ENCODE data around the gene ZRANB1. TPM values are rescaled to one million over a fixed set of nuclear protein-coding genes. Genes with fewer than 3 reads are reported as not detected.

The ZRANB1 gene
- total and polyA plus RNA-seq, 2 donors (not counting 1 experiment from before 2014, with no cell fraction given), result 26.5 to 39.3 TPM

DNA sequence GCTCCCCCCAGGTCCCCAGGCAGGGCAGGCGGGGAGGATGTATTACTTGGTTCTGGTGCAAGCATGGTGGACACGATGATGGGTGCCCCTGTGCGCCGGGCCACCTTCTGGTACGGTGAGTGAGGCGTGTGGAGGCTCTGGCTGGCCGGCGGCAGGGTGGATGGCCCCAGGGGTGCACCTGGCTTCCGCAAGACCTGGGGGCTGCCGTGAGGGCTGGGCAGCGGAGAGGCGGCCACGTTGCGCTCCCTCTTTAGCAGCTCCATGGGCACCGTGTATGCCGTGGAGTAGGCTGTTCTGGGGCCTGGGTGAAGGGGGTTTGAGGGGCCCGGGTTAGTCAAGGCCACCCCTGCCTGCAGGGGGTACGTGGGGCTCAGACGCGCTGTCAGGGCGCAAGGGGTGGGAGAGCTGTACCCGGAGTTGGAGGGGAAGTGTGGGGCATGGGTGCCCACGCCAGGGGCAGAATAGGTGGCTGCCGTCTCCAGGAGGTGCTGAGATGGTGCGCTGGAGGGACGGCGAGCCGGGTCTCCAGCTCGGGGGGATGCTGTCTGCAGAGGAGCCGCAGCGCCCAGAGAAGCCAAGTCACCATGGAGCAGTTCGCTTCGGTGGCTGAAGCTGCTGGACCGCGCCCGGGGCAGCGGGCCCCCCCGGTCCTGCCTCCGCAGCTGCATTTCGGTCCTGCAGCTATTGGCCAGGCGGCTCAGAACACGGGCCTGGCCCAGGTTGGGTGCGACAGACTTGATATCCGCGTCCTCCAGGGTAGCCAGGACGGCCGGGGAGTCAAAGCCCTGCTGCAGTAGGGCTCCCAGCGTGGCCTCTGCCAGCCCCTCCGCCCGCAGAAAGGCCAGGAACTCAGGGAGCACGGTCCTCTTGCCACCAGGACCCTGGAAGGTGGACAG is 84.4 kb downstream of the ZRANB1 start:
- Histone ChIP-seq H3K36me3 (ENCODE audit: control insufficient read depth, insufficient read depth, low read length) (peaks cover 4% of the 10 kb centered on the region), H3K9ac (ENCODE audit: insufficient read depth, low read length) (no peak overlapping the region), H3K4me1 (ENCODE audit: control insufficient read depth, extremely low read depth, insufficient read depth, low read length) (peaks cover 18% of the 10 kb centered on the region), H3K27me3 (ENCODE audit: control insufficient read depth, insufficient read depth, low read length) (no peaks in the 10 kb centered on the region), H3K9me3 (ENCODE audit: control insufficient read depth, insufficient read depth, low read depth, low read length) (no peaks in the 10 kb centered on the region), H3K4me3 (replicated peaks in 1 of 4; ENCODE audit: control extremely low read depth in 1 of 4, insufficient read depth in 1 of 4, low read depth in 3 of 4, low read length in 4 of 4) (no peak overlapping the region), H2AFZ (ENCODE audit: low read length) (no peak overlapping the region), H3K27ac (ENCODE audit: insufficient read depth, low read length) (no peak overlapping the region), H3K4me2 (ENCODE audit: extremely low read depth, insufficient read depth, low read length) (no peak overlapping the region), H4K20me1 (ENCODE audit: control insufficient read depth, extremely low read depth, insufficient read depth, low read length) (peaks cover 2% of the 10 kb centered on the region), H3K79me2 (ENCODE audit: control insufficient read depth, insufficient read depth, low read length) (peaks cover 49% of the 10 kb centered on the region)
- DNase-seq (ENCODE audit: low read depth in 2 of 2), result no peak
- TF ChIP-seq EZH2 (IDR thresholded peaks at IDR 0.05; ENCODE audit: low read length, missing control alignments), result no peak
- TF ChIP-seq, protein P1, sequence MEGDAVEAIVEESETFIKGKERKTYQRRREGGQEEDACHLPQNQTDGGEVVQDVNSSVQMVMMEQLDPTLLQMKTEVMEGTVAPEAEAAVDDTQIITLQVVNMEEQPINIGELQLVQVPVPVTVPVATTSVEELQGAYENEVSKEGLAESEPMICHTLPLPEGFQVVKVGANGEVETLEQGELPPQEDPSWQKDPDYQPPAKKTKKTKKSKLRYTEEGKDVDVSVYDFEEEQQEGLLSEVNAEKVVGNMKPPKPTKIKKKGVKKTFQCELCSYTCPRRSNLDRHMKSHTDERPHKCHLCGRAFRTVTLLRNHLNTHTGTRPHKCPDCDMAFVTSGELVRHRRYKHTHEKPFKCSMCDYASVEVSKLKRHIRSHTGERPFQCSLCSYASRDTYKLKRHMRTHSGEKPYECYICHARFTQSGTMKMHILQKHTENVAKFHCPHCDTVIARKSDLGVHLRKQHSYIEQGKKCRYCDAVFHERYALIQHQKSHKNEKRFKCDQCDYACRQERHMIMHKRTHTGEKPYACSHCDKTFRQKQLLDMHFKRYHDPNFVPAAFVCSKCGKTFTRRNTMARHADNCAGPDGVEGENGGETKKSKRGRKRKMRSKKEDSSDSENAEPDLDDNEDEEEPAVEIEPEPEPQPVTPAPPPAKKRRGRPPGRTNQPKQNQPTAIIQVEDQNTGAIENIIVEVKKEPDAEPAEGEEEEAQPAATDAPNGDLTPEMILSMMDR (conservative IDR thresholded peaks at IDR 0.05 in 1 of 2, IDR thresholded peaks at IDR 0.05 in 1 of 2; ENCODE audit: low read depth in 1 of 2, low read length in 2 of 2), result no peak

DNA sequence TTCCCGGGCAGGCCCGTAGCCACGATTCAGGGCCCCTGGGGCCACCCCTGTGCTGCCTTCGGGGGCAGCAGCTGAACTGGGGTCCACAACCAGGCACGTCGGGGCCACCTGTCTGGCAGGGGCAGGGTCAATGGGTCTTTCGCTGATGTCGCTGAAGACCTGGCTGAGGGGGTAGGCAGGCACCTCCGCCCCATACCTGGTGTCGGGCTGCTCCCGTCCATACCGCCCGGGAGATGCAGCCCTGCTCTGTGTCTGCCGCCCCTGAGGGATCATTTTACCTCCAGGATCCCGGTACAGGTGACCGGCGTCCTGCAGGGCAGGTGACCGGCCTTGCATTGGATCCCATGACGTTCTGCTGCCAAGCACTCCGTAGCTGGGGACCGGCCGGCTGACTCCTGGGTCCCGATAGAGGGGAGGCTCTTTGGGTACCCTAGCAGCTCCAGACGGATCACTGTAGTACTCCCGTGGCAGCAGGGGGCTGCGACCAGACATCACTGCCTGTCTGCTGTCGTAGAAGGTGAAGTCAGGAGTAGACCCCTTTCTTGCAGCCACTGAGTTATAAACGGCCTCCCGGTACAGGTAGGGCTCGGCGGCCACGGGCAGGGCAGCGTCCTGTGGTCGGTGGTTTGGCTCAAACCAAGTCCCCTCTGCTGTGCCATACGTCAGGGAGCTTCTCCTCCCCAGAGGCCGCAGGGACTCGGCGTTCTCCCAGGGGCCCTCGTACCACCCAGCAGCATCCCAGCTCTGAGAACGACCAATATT is 85.2 kb downstream of the ZRANB1 start:
- H3K9ac ChIP-seq (ENCODE audit: insufficient read depth, low read length), result no peak overlapping the region
- H3K27ac ChIP-seq (ENCODE audit: insufficient read depth, low read length), result no peak overlapping the region
- H3K9me3 ChIP-seq (ENCODE audit: control insufficient read depth, insufficient read depth, low read depth, low read length), result no peaks in the 10 kb centered on the region
- no peaks in the 10 kb centered on the region for H3K27me3 ChIP-seq (ENCODE audit: control insufficient read depth, insufficient read depth, low read length)
- TF ChIP-seq EZH2 (IDR thresholded peaks at IDR 0.05; ENCODE audit: low read length, missing control alignments), result no peak
- TF ChIP-seq, protein P1 (conservative IDR thresholded peaks at IDR 0.05 in 1 of 2, IDR thresholded peaks at IDR 0.05 in 1 of 2; ENCODE audit: low read depth in 1 of 2, low read length in 2 of 2), result no peak
- peaks cover 4% of the 10 kb centered on the region for H3K36me3 ChIP-seq (ENCODE audit: control insufficient read depth, insufficient read depth, low read length)
- H3K4me3 ChIP-seq (replicated peaks in 1 of 4; ENCODE audit: control extremely low read depth in 1 of 4, insufficient read depth in 1 of 4, low read depth in 3 of 4, low read length in 4 of 4), result no peak overlapping the region
- no peak for DNase-seq (ENCODE audit: low read depth in 2 of 2)
- H4K20me1 ChIP-seq (ENCODE audit: control insufficient read depth, extremely low read depth, insufficient read depth, low read length), result peaks cover 2% of the 10 kb centered on the region
- H3K4me1 ChIP-seq (ENCODE audit: control insufficient read depth, extremely low read depth, insufficient read depth, low read length), result peaks cover 18% of the 10 kb centered on the region
- no peak overlapping the region for H3K4me2 ChIP-seq (ENCODE audit: extremely low read depth, insufficient read depth, low read length)
- H3K79me2 ChIP-seq (ENCODE audit: control insufficient read depth, insufficient read depth, low read length), result peaks cover 52% of the 10 kb centered on the region
- H2AFZ ChIP-seq (ENCODE audit: low read length), result no peak overlapping the region

Data from fibroblast of lung (primary cell).